Prostate gland (tissue), 2 donors: ENCODE measurements around the gene GGT7. TPM values are rescaled to one million over a fixed set of nuclear protein-coding genes. Genes with fewer than 3 reads are reported as not detected.
A peak's percentile ranks its signal among the peaks of the same experiment; 100 is the strongest.
"Not testable (repeated sequence)": the region's sequence is repeated elsewhere in the genome, so short reads cannot be mapped to it uniquely, and the experiment has no call there.

ENCODE experiments used
- DNase-seq: peaks from one replicate; pipeline ENCODE4 v3.0.0-alpha.2; 2019; ENCODE audit warnings: low spot score
- H3K27ac ChIP-seq, 2 donors: fragments of 200-600 bp; sonication (generic); 2 replicates each; pipeline ENCODE4 v1.5.1; 2017 to 2019
- H3K27me3 ChIP-seq: fragments of 200-600 bp; sonication (generic); replicated peaks from 2 replicates; pipeline ENCODE4 v1.5.1; 2019; ENCODE audit not compliant: insufficient read depth
- H3K36me3 ChIP-seq, 2 donors: fragments of 200-600 bp; sonication (generic); 1 replicate in 1 of 2; 2 replicates in 1 of 2; pipeline versions ENCODE4 v1.5.1 to v1.8.1; 2017 to 2019
- H3K4me1 ChIP-seq: fragments of 200-600 bp; sonication (generic); replicated peaks from 2 replicates; pipeline ENCODE4 v1.5.1; 2019
- H3K4me3 ChIP-seq, 2 donors: fragments of 200-600 bp; sonication (generic); 2 replicates each; pipeline ENCODE4 v1.5.1; 2017 to 2019
- H3K9me3 ChIP-seq: fragments of 200-600 bp; sonication (generic); 2 replicates; pipeline ENCODE4 v1.5.1; 2017
- POLR2A ChIP-seq: fragments of 450-650 bp; IDR thresholded peaks from one replicate; pipeline ENCODE4 v1.6.1; 2016; ENCODE audit warnings: antibody characterized with exemption, mild to moderate bottlenecking
- POLR2AphosphoS5 ChIP-seq: sonication (generic); formaldehyde crosslinking; IDR thresholded peaks from one replicate; pipeline ENCODE4 v1.6.1; 2017; ENCODE audit warnings: antibody characterized with exemption
- WGBS: methylation state at CpG from one replicate; pipeline ENCODE4 v1.1.5; 2018; 5-methylcytosine and 5-hydroxymethylcytosine counted together
- intact Hi-C: fragments of 100-400 bp; cut with DNase I; formaldehyde crosslinking; loops from one replicate; pipeline ENCODE4 v1.14.2; 2022
- total RNA-seq, 2 donors: library from RNA; depleted of rRNA; stranded (reverse); fragments of >200 nt; gene quantifications; one replicate each; pipeline ENCODE4 v1.1.0, GENCODE V29; 2016
- TF ChIP-seq, protein P1 (sequence below), 4 experiments: fragments of 200-600 bp in 2 of 4; fragments of 450-650 bp in 2 of 4; sonication (generic) in 2 of 4; IDR thresholded peaks; 1 replicate in 3 of 4; 2 replicates in 1 of 4; pipeline ENCODE4 v1.5.1; 2016 to 2019; ENCODE audit warnings: antibody characterized with exemption in 4 of 4, mild to moderate bottlenecking in 2 of 4, moderate library complexity in 2 of 4

GGT7 gene
- total RNA-seq, 2 donors from 2014 or later, result 22.0 to 28.3 TPM

- H3K27me3 ChIP-seq, result no peaks in the 10 kb centered on the region
- intact Hi-C loops, result no loop called here
- no peaks in the 10 kb centered on the region for H3K4me1 ChIP-seq
- H3K9me3 ChIP-seq, result no peaks in the 10 kb centered on the region
- TF ChIP-seq POLR2A (no peak), POLR2AphosphoS5 (no peak)
- TF ChIP-seq, protein P1, sequence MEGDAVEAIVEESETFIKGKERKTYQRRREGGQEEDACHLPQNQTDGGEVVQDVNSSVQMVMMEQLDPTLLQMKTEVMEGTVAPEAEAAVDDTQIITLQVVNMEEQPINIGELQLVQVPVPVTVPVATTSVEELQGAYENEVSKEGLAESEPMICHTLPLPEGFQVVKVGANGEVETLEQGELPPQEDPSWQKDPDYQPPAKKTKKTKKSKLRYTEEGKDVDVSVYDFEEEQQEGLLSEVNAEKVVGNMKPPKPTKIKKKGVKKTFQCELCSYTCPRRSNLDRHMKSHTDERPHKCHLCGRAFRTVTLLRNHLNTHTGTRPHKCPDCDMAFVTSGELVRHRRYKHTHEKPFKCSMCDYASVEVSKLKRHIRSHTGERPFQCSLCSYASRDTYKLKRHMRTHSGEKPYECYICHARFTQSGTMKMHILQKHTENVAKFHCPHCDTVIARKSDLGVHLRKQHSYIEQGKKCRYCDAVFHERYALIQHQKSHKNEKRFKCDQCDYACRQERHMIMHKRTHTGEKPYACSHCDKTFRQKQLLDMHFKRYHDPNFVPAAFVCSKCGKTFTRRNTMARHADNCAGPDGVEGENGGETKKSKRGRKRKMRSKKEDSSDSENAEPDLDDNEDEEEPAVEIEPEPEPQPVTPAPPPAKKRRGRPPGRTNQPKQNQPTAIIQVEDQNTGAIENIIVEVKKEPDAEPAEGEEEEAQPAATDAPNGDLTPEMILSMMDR (IDR thresholded peaks at IDR 0.05), result no peak
- no peak overlapping the region for H3K4me3 ChIP-seq
- DNase-seq, result no peak
- H3K27ac ChIP-seq, result no peak overlapping the region
- no peaks in the 10 kb centered on the region for H3K36me3 ChIP-seq
- WGBS, result 90% methylated on average over 4 of the region's 4 CpGs
Observed at GRCh38 chr20:34915749-34916455, 43.2 kb upstream of the GGT7 start.

GRCh38 chr20:34915131-34915530 is 42.5 kb upstream of the GGT7 start:
- Histone ChIP-seq H3K27me3 (no peaks in the 10 kb centered on the region), H3K27ac (no peak overlapping the region), H3K4me3 (no peak overlapping the region), H3K4me1 (no peaks in the 10 kb centered on the region), H3K36me3 (no peaks in the 10 kb centered on the region), H3K9me3 (no peaks in the 10 kb centered on the region)
- no peak for DNase-seq
- intact Hi-C loops, result no loop called here
- TF ChIP-seq, protein P1 (IDR thresholded peaks at IDR 0.05), result no peak
- TF ChIP-seq POLR2AphosphoS5 (no peak), POLR2A (no peak)
- WGBS, result 87% methylated on average over 4 of the region's 4 CpGs

GRCh38 chr20:34907616-34908469 is 35.2 kb upstream of the GGT7 start:
- 27% methylated on average over 7 of the region's 7 CpGs for WGBS

DNA sequence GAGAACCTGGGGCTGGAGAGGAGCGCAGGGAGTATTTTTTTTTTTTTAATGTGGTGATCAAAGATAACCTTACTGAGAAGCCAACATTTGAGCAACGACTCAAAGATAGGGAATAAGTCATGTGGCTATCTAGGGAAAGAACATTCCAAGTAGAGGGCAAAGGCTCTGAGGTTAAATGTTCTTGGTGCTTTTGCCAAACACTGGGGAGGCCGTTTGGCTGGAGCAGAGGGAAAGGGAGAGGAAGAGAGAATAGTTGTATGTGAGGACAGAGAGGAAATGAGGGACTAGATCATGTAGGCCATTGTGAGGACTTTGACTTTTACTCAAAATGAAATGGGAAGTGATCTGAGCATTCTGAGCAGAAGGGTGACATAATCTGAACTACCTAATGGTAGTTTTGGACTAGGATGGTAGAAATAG is 31.6 kb upstream of the GGT7 start:
- intact Hi-C loops, result no loop called here
- Histone ChIP-seq H3K27ac (no peak overlapping the region), H3K27me3 (no peaks in the 10 kb centered on the region), H3K4me1 (no peaks in the 10 kb centered on the region), H3K36me3 (no peaks in the 10 kb centered on the region), H3K9me3 (no peaks in the 10 kb centered on the region), H3K4me3 (no peak overlapping the region)
- WGBS, result 59% methylated on average over 3 of the region's 3 CpGs
- DNase-seq, result no peak
- TF ChIP-seq POLR2AphosphoS5, result no peak
- no peak for TF ChIP-seq POLR2A
- TF ChIP-seq, protein P1 (IDR thresholded peaks at IDR 0.05), result no peak

More at GRCh38 chr20:34907616-34908469, 35.2 kb upstream of the GGT7 start:
- Histone ChIP-seq H3K27ac (peak overlapping the region; percentile 33 to 50), H3K9me3 (no peaks in the 10 kb centered on the region), H3K4me3 (no peak overlapping the region), H3K36me3 (no peaks in the 10 kb centered on the region), H3K27me3 (no peaks in the 10 kb centered on the region), H3K4me1 (no peaks in the 10 kb centered on the region)
- TF ChIP-seq, protein P1 (IDR thresholded peaks at IDR 0.05), result no peak
- peak; percentile 40 for TF ChIP-seq POLR2AphosphoS5
- intact Hi-C loops, result no loop called here
- DNase-seq, result peak; percentile 17

- H3K27ac ChIP-seq, intact Hi-C loops, DNase-seq, H3K4me1 ChIP-seq, H3K9me3 ChIP-seq, H3K4me3 ChIP-seq, H3K36me3 ChIP-seq, H3K27me3 ChIP-seq: not testable (repeated sequence)
- WGBS, result 97% methylated on average over 16 of the region's 26 CpGs
Observed at GRCh38 chr20:34898731-34899130, 26.1 kb upstream of the GGT7 start.

DNA sequence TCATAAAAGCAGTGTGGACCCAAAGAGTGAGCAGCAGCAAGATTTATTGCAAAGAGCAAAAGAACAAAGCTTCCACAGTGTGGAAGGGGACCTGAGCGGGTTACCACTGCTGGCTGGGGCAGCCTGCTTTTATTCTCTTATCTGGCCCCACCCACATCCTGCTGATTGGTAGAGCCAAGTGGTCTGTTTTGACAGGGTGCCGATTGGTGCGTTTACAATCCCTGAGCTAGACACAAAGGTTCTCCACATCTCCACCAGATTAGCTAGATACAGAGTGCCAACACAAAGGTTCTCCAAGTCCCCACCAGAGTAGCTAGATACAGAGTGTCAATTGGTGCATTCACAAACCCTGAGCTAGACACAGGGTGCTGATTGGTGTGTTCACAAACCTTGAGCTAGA is 25.5 kb upstream of the GGT7 start:
- not testable (repeated sequence) for H3K4me3 ChIP-seq
- 85% methylated on average over 3 of the region's 3 CpGs for WGBS

More for the DNA sequence above, 25.5 kb upstream of the GGT7 start:
- H3K27ac ChIP-seq, intact Hi-C loops, H3K27me3 ChIP-seq, H3K9me3 ChIP-seq, H3K4me1 ChIP-seq, DNase-seq, H3K36me3 ChIP-seq: not testable (repeated sequence)
